Testis (tissue), 3 donors: ENCODE results near the gene COL12A1. TPM values are rescaled to one million over a fixed set of nuclear protein-coding genes. Genes with fewer than 3 reads are reported as not detected.

ENCODE experiments used
- DNase-seq: peaks from one replicate; pipeline ENCODE4 v3.0.0-alpha.2; 2019
- H3K27ac ChIP-seq, 2 donors: fragments of 200-600 bp; sonication (generic); one replicate each; pipeline ENCODE4 v1.5.1; 2019
- H3K27me3 ChIP-seq: fragments of 200-600 bp; sonication (generic); one replicate; pipeline ENCODE4 v1.5.1; 2019
- H3K36me3 ChIP-seq: fragments of 200-600 bp; sonication (generic); one replicate; pipeline ENCODE4 v1.5.1; 2017; ENCODE audit warnings: low read depth; ENCODE audit errors: missing control alignments
- H3K4me1 ChIP-seq: fragments of 200-600 bp; sonication (generic); one replicate; pipeline ENCODE4 v1.5.1; 2019
- H3K4me3 ChIP-seq, 2 donors: fragments of 200-600 bp; sonication (generic); one replicate each; pipeline ENCODE4 v1.5.1; 2017 to 2019
- H3K9me3 ChIP-seq: fragments of 200-600 bp; sonication (generic); one replicate; pipeline ENCODE4 v1.5.1; 2017
- CTCF ChIP-seq, 3 experiments: fragments of 450-650 bp in 2 of 3; fragments of 200-600 bp in 1 of 3; sonication (generic) in 1 of 3; IDR thresholded peaks; one replicate each; pipeline ENCODE4 v1.5.1; 2016 to 2019; ENCODE audit warnings: antibody characterized with exemption in 3 of 3, mild to moderate bottlenecking in 2 of 3, moderate library complexity in 1 of 3
- POLR2A ChIP-seq: fragments of 450-650 bp; IDR thresholded peaks from one replicate; pipeline ENCODE4 v1.6.1; 2017; ENCODE audit warnings: antibody characterized with exemption, mild to moderate bottlenecking, moderate library complexity
- WGBS, 2 donors: methylation state at CpG; one replicate each; pipeline ENCODE4 v1.1.5; 2018; 5-methylcytosine and 5-hydroxymethylcytosine counted together
- intact Hi-C: fragments of 100-400 bp; cut with DNase I; formaldehyde crosslinking; loops from one replicate; pipeline ENCODE4 v1.15.1; 2023; ENCODE audit warnings: low total_unique reads
- polyA plus RNA-seq: library from polyadenylated mRNA; stranded (reverse); fragments of 350-450 nt; fragmentation: Illumina TruSeq; extraction: RNeasy Lipid Tissue Mini Kit (QIAGEN cat#74804); gene quantifications from one replicate; pipeline ENCODE4 v1.2.3, GENCODE V29; 2014; ENCODE audit warnings: low read depth, low replicate concordance; ENCODE audit not compliant: insufficient read depth
- total RNA-seq, 2 donors: library from RNA; depleted of rRNA; stranded (reverse); fragments of >200 nt; gene quantifications; one replicate each; pipeline ENCODE4 v1.2.3, GENCODE V29; 2016

The COL12A1 gene
- total and polyA plus RNA-seq, 3 donors from 2014 or later = 11.4 to 27.3 (median 13.6) TPM

- H3K27ac ChIP-seq = no peak overlapping the region
- no peak for DNase-seq
- TF ChIP-seq POLR2A (no peak), CTCF (IDR thresholded peaks at IDR 0.05) (no peak)
- no peaks in the 10 kb centered on the region for H3K4me1 ChIP-seq
- H3K36me3 ChIP-seq = no peaks in the 10 kb centered on the region
- intact Hi-C loops = no loop called here
- H3K27me3 ChIP-seq = no peaks in the 10 kb centered on the region
- H3K4me3 ChIP-seq = no peak overlapping the region
- no peaks in the 10 kb centered on the region for H3K9me3 ChIP-seq
These were observed 47.7 kb downstream of the COL12A1 start for GRCh38 chr6:75158176-75158575.

GRCh38 chr6:75157336-75157735 lies 48.5 kb downstream of the COL12A1 start:
- WGBS, 2 donors = 69 to 76% methylated on average over 2 of the region's 2 CpGs
- intact Hi-C loops = no loop called here
- Histone ChIP-seq H3K4me1 (no peaks in the 10 kb centered on the region), H3K36me3 (no peaks in the 10 kb centered on the region), H3K4me3 (no peak overlapping the region), H3K27me3 (no peaks in the 10 kb centered on the region), H3K9me3 (no peaks in the 10 kb centered on the region), H3K27ac (no peak overlapping the region)
- TF ChIP-seq POLR2A = no peak
- TF ChIP-seq CTCF (IDR thresholded peaks at IDR 0.05) = no peak
- DNase-seq = no peak

GRCh38 chr6:75156186-75156878 lies 49.5 kb downstream of the COL12A1 start:
- TF ChIP-seq POLR2A (no peak), CTCF (IDR thresholded peaks at IDR 0.05) (no peak)
- Histone ChIP-seq H3K4me3 (no peak overlapping the region), H3K27me3 (no peaks in the 10 kb centered on the region), H3K36me3 (no peaks in the 10 kb centered on the region), H3K4me1 (no peaks in the 10 kb centered on the region), H3K27ac (no peak overlapping the region), H3K9me3 (no peaks in the 10 kb centered on the region)
- DNase-seq = no peak
- intact Hi-C loops = no loop called here
- WGBS, 2 donors = 90% methylated on average over 8 of the region's 8 CpGs

GRCh38 chr6:75155631-75156030 lies 50.2 kb downstream of the COL12A1 start:
- H3K4me1 ChIP-seq = no peaks in the 10 kb centered on the region
- H3K4me3 ChIP-seq = no peak overlapping the region
- H3K27ac ChIP-seq = no peak overlapping the region
- 75 to 77% methylated on average over 5 of the region's 5 CpGs for WGBS, 2 donors
- no peak for TF ChIP-seq CTCF (IDR thresholded peaks at IDR 0.05)
- TF ChIP-seq POLR2A = no peak
- H3K9me3 ChIP-seq = no peaks in the 10 kb centered on the region
- intact Hi-C loops = no loop called here
- no peak for DNase-seq
- H3K27me3 ChIP-seq = no peaks in the 10 kb centered on the region
- no peaks in the 10 kb centered on the region for H3K36me3 ChIP-seq

GRCh38 chr6:75154973-75155372 lies 50.9 kb downstream of the COL12A1 start:
- H3K4me1 ChIP-seq = no peaks in the 10 kb centered on the region
- no peaks in the 10 kb centered on the region for H3K36me3 ChIP-seq
- H3K27ac ChIP-seq = no peak overlapping the region
- no peaks in the 10 kb centered on the region for H3K9me3 ChIP-seq
- H3K27me3 ChIP-seq = no peaks in the 10 kb centered on the region
- 88 to 90% methylated on average over 1 of the region's 1 CpG for WGBS, 2 donors
- H3K4me3 ChIP-seq = no peak overlapping the region
- TF ChIP-seq CTCF (IDR thresholded peaks at IDR 0.05) = no peak
- DNase-seq = no peak
- intact Hi-C loops = no loop called here
